Stimulated activated CD8-positive, alpha-beta memory T cell treated with anti-CD3 and anti-CD28 coated beads, Interleukin-4, amount 100 ng/mL, for 48 hours (primary cell): ENCODE results near the gene OR51Q1.

Source experiments
- DNase-seq: peaks from one replicate; pipeline ENCODE4 v3.0.0-alpha.2; 2020

OR51Q1 gene

GRCh38 chr11:5421811-5422210, at the start of gene OR51Q1:
Gene OR51Q1 (plus strand): TSS chr11:5422111. CDS start chr11:5422201, 90 bp downstream.
- DNase-seq, result no peak

GRCh38 chr11:5380740-5381342, 41.1 kb upstream of the OR51Q1 start:
- peak; percentile 47 for DNase-seq

- no peak for DNase-seq
Observed at GRCh38 chr11:5383576-5383975, 38.3 kb upstream of the OR51Q1 start, which contains the start of gene OR51M1. Gene OR51M1 (plus strand): TSS chr11:5383812. CDS start chr11:5389399, 5,587 bp downstream.

GRCh38 chr11:5384335-5384734, 37.6 kb upstream of the OR51Q1 start:
- no peak for DNase-seq

GRCh38 chr11:5390210-5390609, 31.7 kb upstream of the OR51Q1 start:
- DNase-seq, result no peak

GRCh38 chr11:5394091-5394490, 27.8 kb upstream of the OR51Q1 start:
- no peak for DNase-seq

GRCh38 chr11:5398936-5399335, 23.0 kb upstream of the OR51Q1 start:
- DNase-seq, result no peak

- DNase-seq, result no peak
Observed at GRCh38 chr11:5405173-5405572, 16.7 kb upstream of the OR51Q1 start.

- no peak for DNase-seq
Observed at GRCh38 chr11:5420993-5421392, 918 bp upstream of the OR51Q1 start.

GRCh38 chr11:5423131-5423530, 1.2 kb downstream of the OR51Q1 start:
- no peak for DNase-seq

GRCh38 chr11:5441414-5441813, 19.5 kb downstream of the OR51Q1 start, which contains the start of gene OR51I1:
Gene OR51I1 (minus strand): TSS chr11:5441514. CDS start chr11:5441514, 0 bp downstream.
- no peak for DNase-seq

GRCh38 chr11:5443835-5444393, 22.0 kb downstream of the OR51Q1 start:
- DNase-seq, result no peak

GRCh38 chr11:5449023-5449422, 27.1 kb downstream of the OR51Q1 start, which contains the start of gene OR51I2:
Gene OR51I2 (plus strand): TSS chr11:5449323. CDS start chr11:5453489, 4,166 bp downstream.
- DNase-seq, result no peak

GRCh38 chr11:5449432-5449831, 27.5 kb downstream of the OR51Q1 start:
- no peak for DNase-seq

GRCh38 chr11:5460983-5461621, 39.2 kb downstream of the OR51Q1 start:
- DNase-seq, result no peak

GRCh38 chr11:5467527-5467926, 45.6 kb downstream of the OR51Q1 start:
- DNase-seq, result no peak
